ENCODE data around the gene HIPK1. TPM values are rescaled to one million over a fixed set of nuclear protein-coding genes. Genes with fewer than 3 reads are reported as not detected.

The HIPK1 gene
- total and polyA plus RNA-seq, 10 of the 15 experiments (the other 5 are each of a cell fraction or from before 2014, with no cell fraction given), result 4.2 to 33.9 (median 11.4) TPM

- ATAC-seq, result no peak
- H4K20me1 ChIP-seq (ENCODE audit: control insufficient read depth, insufficient read depth), result no peaks in the 10 kb centered on the region
- RAD21 ChIA-PET (ENCODE audit: unreplicated experiment), result interaction anchor here (1.0 kb wide), 1 partner anchor 12 kb away, joined by 3 read pairs; no protein-coding TSS in a partner anchor
- H3K9me3 ChIP-seq (replicated peaks; ENCODE audit: control insufficient read depth, insufficient read depth, low read length), result no peaks in the 10 kb centered on the region
- H3K27ac ChIP-seq (ENCODE audit: control insufficient read depth, insufficient read depth), result no peak overlapping the region
- H2AFZ ChIP-seq (ENCODE audit: control insufficient read depth, low read depth, low read length), result no peak overlapping the region
- no TSS peak for BruUV-seq (replicated peaks)
- TF ChIP-seq LARP7 (IDR thresholded peaks at IDR 0.05), result no peak
- TF ChIP-seq SUPT20H (IDR thresholded peaks at IDR 0.05; ENCODE audit: borderline replicate concordance, control insufficient read depth, low read depth, low read length), result no peak
- TF ChIP-seq IKZF1 (conservative IDR thresholded peaks at IDR 0.05), result no peak
- TF ChIP-seq, protein P1, sequence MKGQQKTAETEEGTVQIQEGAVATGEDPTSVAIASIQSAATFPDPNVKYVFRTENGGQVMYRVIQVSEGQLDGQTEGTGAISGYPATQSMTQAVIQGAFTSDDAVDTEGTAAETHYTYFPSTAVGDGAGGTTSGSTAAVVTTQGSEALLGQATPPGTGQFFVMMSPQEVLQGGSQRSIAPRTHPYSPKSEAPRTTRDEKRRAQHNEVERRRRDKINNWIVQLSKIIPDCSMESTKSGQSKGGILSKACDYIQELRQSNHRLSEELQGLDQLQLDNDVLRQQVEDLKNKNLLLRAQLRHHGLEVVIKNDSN (IDR thresholded peaks at IDR 0.05; ENCODE audit: borderline replicate concordance, extremely low read length, insufficient read depth, low read depth, low read length), result no peak
- no peak for TF ChIP-seq STAT1 (conservative IDR thresholded peaks at IDR 0.05)
- TF ChIP-seq DPF2 (IDR thresholded peaks at IDR 0.05), result no peak
- TF ChIP-seq SIX5 (IDR thresholded peaks at IDR 0.05; ENCODE audit: low read depth, low read length, severe bottlenecking), result no peak
- TF ChIP-seq PKNOX1 (IDR thresholded peaks at IDR 0.05), result no peak
- TF ChIP-seq CREM (IDR thresholded peaks at IDR 0.05; ENCODE audit: low read depth), result no peak
- TF ChIP-seq RBBP5 (conservative IDR thresholded peaks at IDR 0.05), result no peak
- no peak for TF ChIP-seq RUNX3 (IDR thresholded peaks at IDR 0.05; ENCODE audit: low read length)
- TF ChIP-seq HDAC6 (IDR thresholded peaks at IDR 0.05; ENCODE audit: unreplicated experiment), result no peak
- no peak for TF ChIP-seq SMC3 (IDR thresholded peaks at IDR 0.05; ENCODE audit: borderline replicate concordance, low read length)
- no peak for TF ChIP-seq REST (IDR thresholded peaks at IDR 0.05; ENCODE audit: low read depth, low read length)
- TF ChIP-seq, protein P2, sequence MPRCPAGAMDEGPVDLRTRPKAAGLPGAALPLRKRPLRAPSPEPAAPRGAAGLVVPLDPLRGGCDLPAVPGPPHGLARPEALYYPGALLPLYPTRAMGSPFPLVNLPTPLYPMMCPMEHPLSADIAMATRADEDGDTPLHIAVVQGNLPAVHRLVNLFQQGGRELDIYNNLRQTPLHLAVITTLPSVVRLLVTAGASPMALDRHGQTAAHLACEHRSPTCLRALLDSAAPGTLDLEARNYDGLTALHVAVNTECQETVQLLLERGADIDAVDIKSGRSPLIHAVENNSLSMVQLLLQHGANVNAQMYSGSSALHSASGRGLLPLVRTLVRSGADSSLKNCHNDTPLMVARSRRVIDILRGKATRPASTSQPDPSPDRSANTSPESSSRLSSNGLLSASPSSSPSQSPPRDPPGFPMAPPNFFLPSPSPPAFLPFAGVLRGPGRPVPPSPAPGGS (IDR thresholded peaks at IDR 0.05; ENCODE audit: borderline replicate concordance, insufficient read depth, low read depth, low read length, poor library complexity, severe bottlenecking), result no peak
- no peak for TF ChIP-seq EED (IDR thresholded peaks at IDR 0.05; ENCODE audit: low read depth)
- TF ChIP-seq CHD1 (IDR thresholded peaks at IDR 0.05; ENCODE audit: low read depth, low read length), result no peak
- WGBS (ENCODE audit: insufficient coverage, insufficient replicate concordance, low lambda C conversion rate, missing lambda C conversion rate), result 67% methylated on average over 2 of the region's 2 CpGs
- H3K9ac ChIP-seq (ENCODE audit: control insufficient read depth, insufficient read depth, low read length), result no peak overlapping the region
- POLR2A ChIA-PET, result interaction anchor here (0.6 to 1.9 kb wide), 4 partner anchors 10 to 863 kb away, joined by 4 to 7 read pairs (median 6); no protein-coding TSS in a partner anchor
- SMC1A ChIA-PET (ENCODE audit: uncharacterized antibody, unreplicated experiment), result interaction anchor here (0.7 to 5.8 kb wide), 6 partner anchors 8 to 1320 kb away, joined by 4 to 30 read pairs (median 16); partner anchors contain the start of genes AP4B1 and DCLRE1B
- FAIRE-seq, result no peak
- in situ Hi-C loops (cut with MboI), result no loop called here
- CTCF ChIA-PET, result interaction anchor here (1.3 kb wide), 2 partner anchors 10 to 55 kb away, joined by 4 to 6 read pairs; no protein-coding TSS in a partner anchor
- no peak overlapping the region for H3K4me2 ChIP-seq (ENCODE audit: control insufficient read depth, insufficient read depth)
- no peaks in the 10 kb centered on the region for H3K4me1 ChIP-seq (ENCODE audit: control insufficient read depth, insufficient read depth, low read length)
- H3K27me3 ChIP-seq (replicated peaks in 1 of 2; ENCODE audit: control insufficient read depth in 2 of 2, insufficient read depth in 2 of 2, low read length in 1 of 2), result no peaks in the 10 kb centered on the region
- H3K4me3 ChIP-seq, result no peak overlapping the region
- H3K36me3 ChIP-seq (ENCODE audit: control insufficient read depth in 2 of 2, insufficient read depth in 2 of 2, low read length in 1 of 2), result peaks cover 0 to 2% of the 10 kb centered on the region in 2 experiments; a peak in 1 of 4 replicates
- no peaks in the 10 kb centered on the region for H3K79me2 ChIP-seq (ENCODE audit: control insufficient read depth, insufficient read depth, low read length)
- intact Hi-C loops (cut with micrococcal nuclease; ENCODE audit: unreplicated experiment), result no loop called here
- no peak for DNase-seq (ENCODE audit: low read depth, low spot score)
These were observed 38.3 kb upstream of the HIPK1 start for GRCh38 chr1:113890816-113891215.

All from GM12878 (cell line).